PC-3 (cell line): ENCODE measurements around the gene BLCAP. TPM values are rescaled to one million over a fixed set of nuclear protein-coding genes. Genes with fewer than 3 reads are reported as not detected.
"Not testable (repeated sequence)": the region's sequence is repeated elsewhere in the genome, so short reads cannot be mapped to it uniquely, and the experiment has no call there.

ENCODE experiments used
- ATAC-seq: fragments of 200-7000 bp; cut with Tn5 transposase; 2 replicates; pipeline ENCODE4 v1.9.1; 2020; ENCODE audit warnings: mild to moderate bottlenecking, moderate library complexity
- BruUV-seq: library from RNA; stranded (reverse); fragments of 400-500 nt; replicated peaks from 2 replicates; lab custom pipeline; 2021; lab: Mats Ljungman, UMichigan
- CTCF ChIA-PET: fragments of 300-600 bp; sonication (Branson Sonifier 250); formaldehyde crosslinking; loops from one replicate; lab custom pipeline; 2022; ENCODE audit warnings: antibody characterized with exemption; lab: Charles Lee
- POLR2A ChIA-PET: fragments of 300-600 bp; sonication (Branson Sonifier 250); formaldehyde crosslinking; loops from one replicate; lab custom pipeline; 2022; ENCODE audit warnings: antibody characterized with exemption; ENCODE audit not compliant: unreplicated experiment; lab: Charles Lee
- DNase-seq: peaks from one replicate; pipeline ENCODE4 v3.0.0-alpha.2; 2015
- H2AFZ ChIP-seq: fragments of 300-600 bp; sonication (generic); 2 replicates; pipeline ENCODE4 v1.6.0; 2016; ENCODE audit warnings: antibody characterized with exemption, low read length
- H3F3A ChIP-seq: fragments of 300-600 bp; sonication (generic); one replicate; pipeline ENCODE4 v1.6.0; 2017; ENCODE audit warnings: antibody characterized with exemption, low read length, control low read depth, mild to moderate bottlenecking; ENCODE audit not compliant: unreplicated experiment
- H3K27ac ChIP-seq: fragments of 300-600 bp; sonication (generic); 2 replicates; pipeline ENCODE4 v1.5.1; 2016; ENCODE audit warnings: mild to moderate bottlenecking, low read length
- H3K27me3 ChIP-seq: fragments of 300-600 bp; sonication (generic); 2 replicates; pipeline ENCODE4 v1.6.1; 2016; ENCODE audit warnings: low read length, mixed read lengths
- H3K36me3 ChIP-seq: fragments of 300-600 bp; sonication (generic); 2 replicates; pipeline ENCODE4 v1.6.1; 2016; ENCODE audit warnings: low read depth, mixed run types, low read length, mixed read lengths
- H3K4me1 ChIP-seq: fragments of 300-600 bp; sonication (generic); 2 replicates; pipeline ENCODE4 v1.5.1; 2016; ENCODE audit warnings: low read length; ENCODE audit not compliant: insufficient read depth
- H3K4me2 ChIP-seq: fragments of 300-600 bp; sonication (generic); 2 replicates; pipeline ENCODE4 v1.6.0; 2016; ENCODE audit warnings: low read length
- H3K4me3 ChIP-seq: fragments of 300-600 bp; sonication (generic); 2 replicates; pipeline ENCODE4 v1.5.1; 2016; ENCODE audit warnings: mild to moderate bottlenecking, low read length, mixed read lengths
- H3K79me2 ChIP-seq: fragments of 300-600 bp; sonication (generic); 2 replicates; pipeline ENCODE4 v1.6.1; 2017; ENCODE audit warnings: low read length, mixed read lengths
- H3K9ac ChIP-seq: fragments of 300-600 bp; sonication (generic); 2 replicates; pipeline ENCODE4 v1.6.0; 2016; ENCODE audit warnings: mild to moderate bottlenecking, low read length
- H3K9me2 ChIP-seq: fragments of 300-600 bp; sonication (generic); replicated peaks from 2 replicates; pipeline ENCODE4 v1.6.1; 2016; ENCODE audit warnings: mixed run types, low read length, mixed read lengths
- H3K9me3 ChIP-seq: fragments of 300-600 bp; sonication (generic); 2 replicates; pipeline ENCODE4 v1.6.1; 2016; ENCODE audit warnings: low read length, mixed read lengths
- H4K20me1 ChIP-seq: fragments of 300-600 bp; sonication (generic); 2 replicates; pipeline ENCODE4 v1.6.1; 2016; ENCODE audit warnings: low read length, mixed read lengths
- CTCF ChIP-seq: fragments of 300-600 bp; sonication (generic); conservative IDR thresholded peaks from 2 replicates; pipeline ENCODE4 v1.5.1; 2017; ENCODE audit warnings: antibody characterized with exemption, low read depth, mild to moderate bottlenecking, low read length
- EZH2 ChIP-seq: fragments of 300-600 bp; sonication (generic); IDR thresholded peaks from one replicate; pipeline ENCODE4 v1.6.1; 2017; ENCODE audit warnings: antibody characterized with exemption, mild to moderate bottlenecking, low read length; ENCODE audit not compliant: unreplicated experiment
- EZH2phosphoT487 ChIP-seq: fragments of 300-600 bp; sonication (generic); IDR thresholded peaks from 2 replicates; pipeline ENCODE4 v1.6.1; 2018; ENCODE audit warnings: mild to moderate bottlenecking, antibody characterized with exemption, low read length, borderline replicate concordance
- intact Hi-C: fragments of 100-400 bp; cut with micrococcal nuclease; formaldehyde crosslinking; loops from 2 replicates; pipeline ENCODE4 v1.9.0; 2023
- total RNA-seq: library from RNA; depleted of rRNA; stranded (reverse); fragments of >200 nt; gene quantifications from 2 replicates; pipeline ENCODE4 v1.2.3, GENCODE V29; 2014

Gene BLCAP
- total RNA-seq, 1 experiment from 2014 or later: 100 TPM

- Histone ChIP-seq H3K9me3 (no peaks in the 10 kb centered on the region), H3K27me3 (no peaks in the 10 kb centered on the region), H3K9ac (no peak overlapping the region), H3F3A (no peaks in the 10 kb centered on the region), H2AFZ (no peak overlapping the region), H3K4me3 (no peak overlapping the region), H3K9me2 (no peaks in the 10 kb centered on the region), H3K79me2 (no peaks in the 10 kb centered on the region), H3K36me3 (no peaks in the 10 kb centered on the region), H4K20me1 (no peaks in the 10 kb centered on the region), H3K4me1 (no peaks in the 10 kb centered on the region), H3K4me2 (no peak overlapping the region), H3K27ac (no peak overlapping the region)
- POLR2A ChIA-PET: no interaction called here
- ATAC-seq (no peak), DNase-seq (no peak)
- CTCF ChIA-PET: no interaction called here
- no peak for TF ChIP-seq EZH2
- no peak for TF ChIP-seq EZH2phosphoT487
- TF ChIP-seq CTCF: no peak
- BruUV-seq: no TSS peak
- intact Hi-C loops: no loop called here
Observed at GRCh38 chr20:37490663-37491350, 36.9 kb downstream of the BLCAP start.

- POLR2A ChIA-PET: interaction anchor here (0.5 kb wide), 1 partner anchor 14 kb away, joined by 3 read pairs; no protein-coding TSS in a partner anchor
- DNase-seq, H4K20me1 ChIP-seq, H3K9ac ChIP-seq, H3K27ac ChIP-seq, H3K36me3 ChIP-seq, H3K4me2 ChIP-seq, H2AFZ ChIP-seq, H3K9me2 ChIP-seq, H3F3A ChIP-seq, intact Hi-C loops, H3K4me3 ChIP-seq, H3K79me2 ChIP-seq, CTCF ChIA-PET, H3K9me3 ChIP-seq, ATAC-seq, BruUV-seq, H3K4me1 ChIP-seq: not testable (repeated sequence)
- peaks cover 12% of the 10 kb centered on the region; the same call in 1 of the 2 replicates for H3K27me3 ChIP-seq
Observed at GRCh38 chr20:37486209-37486608, 41.5 kb downstream of the BLCAP start.

- intact Hi-C loops: no loop called here
Observed at GRCh38 chr20:37484331-37484730, 43.3 kb downstream of the BLCAP start.

More at GRCh38 chr20:37484331-37484730, 43.3 kb downstream of the BLCAP start:
- H3F3A ChIP-seq: no peaks in the 10 kb centered on the region
- no peaks in the 10 kb centered on the region for H3K36me3 ChIP-seq
- CTCF ChIA-PET: no interaction called here
- no peak for TF ChIP-seq EZH2phosphoT487
- no peak for TF ChIP-seq EZH2
- no peak for TF ChIP-seq CTCF
- POLR2A ChIA-PET: no interaction called here
- peaks cover 21% of the 10 kb centered on the region; the same call in 1 of the 2 replicates for H3K27me3 ChIP-seq
- H4K20me1 ChIP-seq: no peaks in the 10 kb centered on the region
- no peaks in the 10 kb centered on the region for H3K4me1 ChIP-seq
- no peak overlapping the region for H3K4me2 ChIP-seq
- no peak overlapping the region for H3K9ac ChIP-seq
- no peaks in the 10 kb centered on the region for H3K79me2 ChIP-seq
- no TSS peak for BruUV-seq
- H3K9me2 ChIP-seq: no peaks in the 10 kb centered on the region
- no peak for ATAC-seq
- no peaks in the 10 kb centered on the region for H3K9me3 ChIP-seq
- H3K27ac ChIP-seq: no peak overlapping the region
- H2AFZ ChIP-seq: no peak overlapping the region
- no peak for DNase-seq
- H3K4me3 ChIP-seq: no peak overlapping the region
